Naive thymus-derived CD4-positive, alpha-beta T cell (primary cell): ENCODE measurements around the gene MAP1LC3A. TPM values are rescaled to one million over a fixed set of nuclear protein-coding genes. Genes with fewer than 3 reads are reported as not detected.
"Not testable (repeated sequence)": the region's sequence is repeated elsewhere in the genome, so short reads cannot be mapped to it uniquely, and the experiment has no call there.

Experiments used
- ATAC-seq: fragments of 150-1000 bp; cut with Tn5 transposase; 2 replicates; pipeline ENCODE4 v1.10.0; 2021; ENCODE audit warnings: mild to moderate bottlenecking, moderate library complexity
- CTCF ChIA-PET: fragments of 350-600 bp; sonication (Branson Sonifier 250); formaldehyde crosslinking; loops from one replicate; lab custom pipeline; 2021; ENCODE audit warnings: antibody characterized with exemption; lab: Charles Lee
- POLR2A ChIA-PET: fragments of 350-600 bp; sonication (Branson Sonifier 250); formaldehyde crosslinking; loops from one replicate; lab custom pipeline; 2021; ENCODE audit warnings: antibody characterized with exemption, inconsistent platforms; lab: Charles Lee
- DNase-seq, 9 donors: peaks; one replicate each; pipeline versions ENCODE4 v3.0.0 to v3.0.0-alpha.2; 2020 to 2022; ENCODE audit warnings: mixed read lengths in 1 of 9
- H3K27ac ChIP-seq: one replicate; pipeline ENCODE4 v1.7.0; 2013; ENCODE audit warnings: mild to moderate bottlenecking, low read depth, low read length, moderate library complexity
- H3K27me3 ChIP-seq, 2 donors: one replicate each; pipeline ENCODE4 v1.7.0; 2013; ENCODE audit warnings: low read length in 2 of 2, mild to moderate bottlenecking in 2 of 2, moderate library complexity in 2 of 2; ENCODE audit not compliant: control insufficient read depth in 2 of 2, insufficient read depth in 2 of 2
- H3K36me3 ChIP-seq, 3 experiments: 1 replicate in 2 of 3; 2 replicates in 1 of 3; pipeline ENCODE4 v1.7.0; 2013; ENCODE audit warnings: low read length in 3 of 3, mild to moderate bottlenecking in 3 of 3, moderate library complexity in 1 of 3; ENCODE audit not compliant: insufficient read depth in 3 of 3, control insufficient read depth in 2 of 3
- H3K4me1 ChIP-seq, 2 donors: one replicate each; pipeline ENCODE4 v1.7.0; 2013; ENCODE audit warnings: low read length in 2 of 2, mild to moderate bottlenecking in 2 of 2, moderate library complexity in 1 of 2; ENCODE audit not compliant: control insufficient read depth in 2 of 2, insufficient read depth in 2 of 2
- H3K4me3 ChIP-seq: 2 replicates; pipeline ENCODE4 v1.7.0; 2013; ENCODE audit warnings: mild to moderate bottlenecking, low read length
- H3K9me3 ChIP-seq, 3 experiments: 1 replicate in 2 of 3; 2 replicates in 1 of 3; pipeline ENCODE4 v1.7.0; 2013; ENCODE audit warnings: low read length in 3 of 3; ENCODE audit not compliant: control insufficient read depth in 2 of 3
- H3K27ac Mint-ChIP-seq, 9 donors: one replicate each; pipeline ENCODE4 v1.8.0; 2020 to 2022; ENCODE audit warnings: mixed read lengths in 9 of 9, mild to moderate bottlenecking in 8 of 9, moderate library complexity in 5 of 9, inconsistent platforms in 2 of 9
- H3K27me3 Mint-ChIP-seq, 5 donors: one replicate each; pipeline ENCODE4 v1.8.0; 2021 to 2022; ENCODE audit warnings: mixed read lengths in 5 of 5, mild to moderate bottlenecking in 1 of 5
- H3K36me3 Mint-ChIP-seq, 5 donors: one replicate each; pipeline ENCODE4 v1.8.0; 2020 to 2022; ENCODE audit warnings: mixed read lengths in 5 of 5, mild to moderate bottlenecking in 3 of 5, inconsistent platforms in 1 of 5
- H3K4me1 Mint-ChIP-seq, 7 donors: one replicate each; pipeline ENCODE4 v1.8.0; 2020 to 2022; ENCODE audit warnings: mixed read lengths in 7 of 7, mild to moderate bottlenecking in 3 of 7, inconsistent platforms in 1 of 7
- H3K4me3 Mint-ChIP-seq, 10 donors: one replicate each; pipeline ENCODE4 v1.8.0; 2020 to 2022; ENCODE audit warnings: mild to moderate bottlenecking in 10 of 10, mixed read lengths in 10 of 10, moderate library complexity in 6 of 10, inconsistent platforms in 2 of 10
- H3K9me3 Mint-ChIP-seq, 11 donors: one replicate each; pipeline ENCODE4 v1.8.0; 2020 to 2022; ENCODE audit warnings: mixed read lengths in 11 of 11, mild to moderate bottlenecking in 4 of 11, inconsistent platforms in 1 of 11, moderate library complexity in 1 of 11
- intact Hi-C, 2 donors: fragments of 100-400 bp; cut with micrococcal nuclease; formaldehyde crosslinking; loops; one replicate each; pipeline ENCODE4 v1.15.1; 2023
- polyA plus RNA-seq, 2 donors: library from polyadenylated mRNA; unstranded; fragments of 300-500 nt; fragmentation: Illumina TruSeq; gene quantifications; one replicate each; pipeline ENCODE4 v1.2.3, GENCODE V29; 2021
- total RNA-seq, 6 experiments: library from RNA in 5 of 6; stranded (reverse) in 5 of 6; gene quantifications; 1 replicate in 5 of 6; 2 replicates in 1 of 6; pipeline ENCODE4 v1.2.3 and lab custom pipeline; 2021 to 2026

Gene MAP1LC3A
- total and polyA plus RNA-seq, 7 experiments from 2014 or later = 0.60 to 10.3 (median 1.7) TPM

GRCh38 chr20:34514897-34515483 is 43.5 kb upstream of the MAP1LC3A start:
- intact Hi-C loops = loop anchor here (1.0 to 5.0 kb wide), 9 partner anchors 43 to 704 kb away; partner anchors contain the start of genes ACSS2 (in 1 of the 2), AHCY (in 1 of the 2), CHMP4B (in 1 of the 2) and ITCH (in 1 of the 2)

DNA sequence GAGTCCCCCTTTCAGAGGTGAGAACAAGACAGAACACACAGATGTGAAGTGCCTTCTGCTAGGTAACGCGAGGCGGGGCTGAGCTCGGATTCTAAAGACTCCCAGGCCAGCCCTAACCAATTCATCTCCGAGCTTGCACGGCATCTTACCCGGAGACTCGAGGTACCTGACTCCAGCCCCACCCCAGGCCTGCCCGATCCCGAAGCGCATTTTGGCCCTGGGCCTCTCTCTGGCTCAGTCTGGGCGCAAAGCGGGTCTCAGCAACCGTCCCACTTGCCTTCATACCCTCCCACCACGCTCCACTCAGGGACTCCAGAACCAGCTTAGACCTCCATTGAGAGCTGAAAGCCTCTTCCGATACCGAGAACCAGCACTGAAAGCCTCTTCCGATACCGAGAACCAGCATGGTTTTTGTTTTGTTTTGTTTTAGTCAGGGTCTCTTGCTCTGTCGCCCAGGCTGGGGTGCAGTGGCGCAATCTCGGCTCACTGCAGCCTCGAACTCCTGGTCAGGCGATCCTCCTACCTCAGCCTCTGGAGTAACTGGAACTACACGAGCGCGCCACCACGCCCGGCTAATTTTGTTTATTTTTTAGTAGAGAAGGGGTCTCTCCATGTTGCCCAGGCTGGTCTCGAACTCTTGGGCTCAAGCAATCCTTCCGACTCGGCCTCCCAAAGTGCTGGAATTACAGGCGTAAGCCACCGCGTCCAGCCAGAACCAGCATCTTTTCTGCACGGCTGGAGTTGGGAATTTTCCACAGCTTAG is 42.9 kb upstream of the MAP1LC3A start:
- Mint-ChIP-seq H3K36me3 (peaks cover 0 to 5% (median 0%) of the 10 kb centered on the region in 5 donors), H3K9me3 (peaks cover 0 to 3% (median 0%) of the 10 kb centered on the region in 11 donors), H3K4me1 (peaks cover 10 to 51% (median 47%) of the 10 kb centered on the region in 7 donors), H3K27ac (peak overlapping the region; percentile 94 to 99 (median 97)), H3K27me3 (no peaks in the 10 kb centered on the region), H3K4me3 (peak overlapping the region; percentile 97 to 100 (median 99))
- H3K36me3 ChIP-seq = peaks cover 0 to 15% (median 0%) of the 10 kb centered on the region in 3 experiments
- POLR2A ChIA-PET = interaction anchor here (0.6 to 3.0 kb wide), 22 partner anchors 14 to 1438 kb away, joined by 3 to 16 read pairs (median 3); partner anchors contain the start of genes ACSS2, AHCY, EIF2S2 and ITCH
- H3K27ac ChIP-seq = peak overlapping the region; percentile 86
- peak; percentile 35 to 79 (median 71) for DNase-seq
- peaks cover 5 to 11% of the 10 kb centered on the region in 2 donors for H3K4me1 ChIP-seq
- CTCF ChIA-PET = interaction anchor here (0.9 to 3.1 kb wide), 2 partner anchors 187 to 203 kb away, joined by 3 to 13 read pairs; no protein-coding TSS in a partner anchor
- ATAC-seq = peak; percentile 80
- H3K27me3 ChIP-seq = no peaks in the 10 kb centered on the region
- H3K4me3 ChIP-seq = peak overlapping the region; percentile 96
- no peaks in the 10 kb centered on the region for H3K9me3 ChIP-seq
- intact Hi-C loops = loop anchor here (1.0 to 5.0 kb wide), 14 partner anchors 23 to 705 kb away; partner anchors contain the start of genes AHCY (in 2 of the 2), ITCH (in 2 of the 2), MAP1LC3A (in 2 of the 2) and PIGU (in 2 of the 2)

More at GRCh38 chr20:34514897-34515483, 43.5 kb upstream of the MAP1LC3A start:
- Histone ChIP-seq H3K27ac (peak overlapping the region; percentile 86), H3K27me3 (no peaks in the 10 kb centered on the region), H3K4me3 (peak overlapping the region; percentile 96), H3K4me1 (peaks cover 5 to 11% of the 10 kb centered on the region in 2 donors), H3K36me3 (peaks cover 0 to 15% (median 0%) of the 10 kb centered on the region in 3 experiments), H3K9me3 (no peaks in the 10 kb centered on the region)
- POLR2A ChIA-PET = interaction anchor here (0.8 to 3.0 kb wide), 12 partner anchors 17 to 523 kb away, joined by 3 to 16 read pairs (median 3); partner anchors contain the start of genes AHCY, EIF2S2, RALY and TP53INP2
- DNase-seq (no peak), ATAC-seq (peak; percentile 19)
- Mint-ChIP-seq H3K4me3 (peak overlapping the region; percentile 97 to 100 (median 99)), H3K36me3 (peaks cover 0 to 5% (median 0%) of the 10 kb centered on the region in 5 donors), H3K27ac (peak overlapping the region; percentile 94 to 99 (median 97)), H3K27me3 (no peaks in the 10 kb centered on the region), H3K4me1 (peaks cover 10 to 46% (median 42%) of the 10 kb centered on the region in 7 donors), H3K9me3 (peaks cover 0 to 3% (median 0%) of the 10 kb centered on the region in 11 donors)
- CTCF ChIA-PET = interaction anchor here (0.9 to 3.1 kb wide), 3 partner anchors 152 to 202 kb away, joined by 3 to 13 read pairs (median 6); partner anchors contain the start of gene ITCH

- H3K36me3 Mint-ChIP-seq = peaks cover 0 to 5% (median 0%) of the 10 kb centered on the region in 5 donors
- intact Hi-C loops = loop anchor here (1.0 to 5.0 kb wide), 12 partner anchors 22 to 630 kb away; partner anchors contain the start of genes PIGU (in 2 of the 2), ACSS2 (in 1 of the 2), AHCY (in 1 of the 2) and EDEM2 (in 1 of the 2)
- H3K4me1 ChIP-seq = peaks cover 8 to 11% of the 10 kb centered on the region in 2 donors
- H3K27ac Mint-ChIP-seq = peak within 1 kb of the TSS; percentile 94 to 99 (median 97)
- no peaks in the 10 kb centered on the region for H3K9me3 ChIP-seq
- ChIA-PET CTCF (interaction anchor here (0.7 to 3.1 kb wide), 3 partner anchors 190 to 204 kb away, joined by 3 to 13 read pairs (median 3); no protein-coding TSS in a partner anchor), POLR2A (interaction anchor here (0.6 to 3.0 kb wide), 20 partner anchors 13 to 1437 kb away, joined by 3 to 16 read pairs (median 3); partner anchors contain the start of genes ACSS2, AHCY, EIF2S2 and ITCH)
- ATAC-seq (peak; percentile 88), DNase-seq (peak; percentile 87 to 94 (median 92))
- peaks cover 0 to 3% (median 0%) of the 10 kb centered on the region in 11 donors for H3K9me3 Mint-ChIP-seq
- H3K4me3 Mint-ChIP-seq = peak within 1 kb of the TSS; percentile 97 to 100 (median 99)
- H3K4me1 Mint-ChIP-seq = peaks cover 12 to 59% (median 51%) of the 10 kb centered on the region in 7 donors
- peaks cover 0 to 15% (median 0%) of the 10 kb centered on the region in 3 experiments for H3K36me3 ChIP-seq
- H3K27me3 ChIP-seq = no peaks in the 10 kb centered on the region
- H3K4me3 ChIP-seq = peak within 1 kb of the TSS; percentile 96
- peak within 1 kb of the TSS; percentile 86 for H3K27ac ChIP-seq
- H3K27me3 Mint-ChIP-seq = no peaks in the 10 kb centered on the region
These were observed 42.0 kb upstream of the MAP1LC3A start, which contains the start of gene DYNLRB1 for GRCh38 chr20:34516247-34517113. Gene DYNLRB1 (plus strand): TSS chr20:34516422. CDS start chr20:34516459, 37 bp downstream.

- peak overlapping the region; percentile 97 to 100 (median 99) for H3K4me3 Mint-ChIP-seq
- ATAC-seq (no peak), DNase-seq (no peak)
- Histone ChIP-seq H3K27ac (peak overlapping the region; percentile 86), H3K27me3 (no peaks in the 10 kb centered on the region), H3K4me3 (peak overlapping the region; percentile 96), H3K9me3 (no peaks in the 10 kb centered on the region), H3K4me1 (peaks cover 11 to 14% of the 10 kb centered on the region in 2 donors), H3K36me3 (peaks cover 0 to 15% (median 0%) of the 10 kb centered on the region in 3 experiments)
- no peaks in the 10 kb centered on the region for H3K27me3 Mint-ChIP-seq
- H3K9me3 Mint-ChIP-seq = peaks cover 0 to 3% (median 0%) of the 10 kb centered on the region in 11 donors
- POLR2A ChIA-PET = interaction anchor here (0.9 to 3.0 kb wide), 5 partner anchors 16 to 214 kb away, joined by 3 to 16 read pairs (median 4); partner anchors contain the start of genes AHCY and ITCH
- peaks cover 0 to 5% (median 2%) of the 10 kb centered on the region in 5 donors for H3K36me3 Mint-ChIP-seq
- H3K4me1 Mint-ChIP-seq = peaks cover 18 to 64% (median 56%) of the 10 kb centered on the region in 7 donors
- CTCF ChIA-PET = interaction anchor here (0.7 to 3.1 kb wide), 3 partner anchors 189 to 204 kb away, joined by 3 to 13 read pairs (median 3); no protein-coding TSS in a partner anchor
- H3K27ac Mint-ChIP-seq = peak overlapping the region; percentile 94 to 99 (median 97)
- intact Hi-C loops = loop anchor here in 1 of 2 donors (2.0 to 5.0 kb wide), 4 partner anchors 22 to 630 kb away; partner anchors contain the start of genes ACSS2, EDEM2 and TRPC4AP
These were observed 41.4 kb upstream of the MAP1LC3A start for GRCh38 chr20:34517114-34517505.

DNA sequence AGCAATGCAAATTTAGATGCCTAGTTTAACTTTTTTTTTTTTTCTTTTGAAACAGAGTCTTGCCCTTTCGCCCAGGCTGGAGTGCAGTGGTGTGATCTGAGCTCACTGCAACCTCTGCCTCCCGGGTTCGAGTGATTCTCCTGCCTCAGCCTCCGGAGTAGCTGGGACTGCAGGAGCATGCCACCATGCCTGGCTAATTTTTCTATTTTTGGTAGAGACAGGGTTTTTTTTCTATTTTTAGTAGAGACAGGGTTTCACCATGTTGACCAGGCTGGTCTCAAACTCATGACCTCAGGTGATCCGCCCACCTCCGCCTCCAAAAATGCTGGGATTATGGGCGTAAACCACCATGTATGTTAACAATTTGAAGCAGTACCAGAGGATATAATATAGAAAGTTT is 39.7 kb upstream of the MAP1LC3A start:
- H3K27me3 ChIP-seq, H3K9me3 ChIP-seq, DNase-seq, H3K27me3 Mint-ChIP-seq, H3K36me3 Mint-ChIP-seq, ATAC-seq, POLR2A ChIA-PET, H3K4me3 ChIP-seq, H3K9me3 Mint-ChIP-seq, H3K27ac ChIP-seq: not testable (repeated sequence)
- Mint-ChIP-seq H3K4me3 (peak overlapping the region in 7 of 10 donors; percentile 59 to 99 (median 75)), H3K27ac (peak overlapping the region in 2 of 9 donors; percentile 48 to 81), H3K4me1 (peaks cover 29 to 72% (median 63%) of the 10 kb centered on the region in 7 donors)
- Histone ChIP-seq H3K36me3 (peaks cover 0 to 23% (median 0%) of the 10 kb centered on the region in 3 experiments), H3K4me1 (peaks cover 11 to 20% of the 10 kb centered on the region in 2 donors)
- CTCF ChIA-PET = interaction anchor here (0.6 kb wide), 1 partner anchor 355 kb away, joined by 3 read pairs; no protein-coding TSS in a partner anchor
- intact Hi-C loops = loop anchor here in 1 of 2 donors (5.0 kb wide), 2 partner anchors 358 to 573 kb away; partner anchors contain the start of genes ACSS2 and TRPC4AP
